GM19023 (cell line): ENCODE data around the gene AGXT.

Experiments used
- ATAC-seq: cut with Tn5 transposase; IDR thresholded peaks from one replicate; pipeline ENCODE4 v1.9.1; 2021; ENCODE audit warnings: mild to moderate bottlenecking, moderate library complexity; ENCODE audit not compliant: unreplicated experiment

Gene AGXT

GRCh38 chr2:240884221-240884620 is 15.6 kb downstream of the AGXT start:
- no peak for ATAC-seq

- ATAC-seq: no peak
Observed at GRCh38 chr2:240884745-240885144, 16.1 kb downstream of the AGXT start.

GRCh38 chr2:240885566-240885965 is 16.9 kb downstream of the AGXT start:
- ATAC-seq: no peak

- ATAC-seq: no peak
Observed at GRCh38 chr2:240886023-240886565, 17.5 kb downstream of the AGXT start.

GRCh38 chr2:240886678-240887609 is 18.3 kb downstream of the AGXT start:
- no peak for ATAC-seq

- no peak for ATAC-seq
Observed at GRCh38 chr2:240887631-240888030, 19.0 kb downstream of the AGXT start.

GRCh38 chr2:240888130-240888889 is 19.7 kb downstream of the AGXT start:
- no peak for ATAC-seq

- ATAC-seq: no peak
Observed at GRCh38 chr2:240888890-240889573, 20.4 kb downstream of the AGXT start.

- no peak for ATAC-seq
Observed at GRCh38 chr2:240889601-240890560, 21.3 kb downstream of the AGXT start.

- ATAC-seq: no peak
Observed at GRCh38 chr2:240890691-240891090, 22.1 kb downstream of the AGXT start.

- ATAC-seq: no peak
Observed at GRCh38 chr2:240891492-240892340, 23.1 kb downstream of the AGXT start.

GRCh38 chr2:240892356-240892755 is 23.7 kb downstream of the AGXT start:
- no peak for ATAC-seq

- ATAC-seq: no peak
Observed at GRCh38 chr2:240892925-240893324, 24.3 kb downstream of the AGXT start.

- ATAC-seq: no peak
Observed at GRCh38 chr2:240893363-240893844, 24.8 kb downstream of the AGXT start.

- ATAC-seq: no peak
Observed at GRCh38 chr2:240894006-240894405, 25.4 kb downstream of the AGXT start.

GRCh38 chr2:240894836-240895558 is 26.4 kb downstream of the AGXT start:
- ATAC-seq: no peak

GRCh38 chr2:240895656-240896388 is 27.2 kb downstream of the AGXT start, which contains the start of gene MAB21L4:
TSS of gene MAB21L4 (minus strand) at chr2:240896156. CDS start at chr2:240895997, 159 bp downstream.
- ATAC-seq: no peak
